ENCODE results near the gene SPRYD3.

SPRYD3 gene

GRCh38 chr12:53077030-53077429, 2.2 kb downstream of the SPRYD3 start:
- no peak for DNase-seq

GRCh38 chr12:53076461-53076860, 2.7 kb downstream of the SPRYD3 start:
- no peak for DNase-seq

- DNase-seq, result no peak
Observed at GRCh38 chr12:53074999-53075370, 4.2 kb downstream of the SPRYD3 start.

GRCh38 chr12:53074283-53074998, 4.7 kb downstream of the SPRYD3 start:
- no peak for DNase-seq

DNA sequence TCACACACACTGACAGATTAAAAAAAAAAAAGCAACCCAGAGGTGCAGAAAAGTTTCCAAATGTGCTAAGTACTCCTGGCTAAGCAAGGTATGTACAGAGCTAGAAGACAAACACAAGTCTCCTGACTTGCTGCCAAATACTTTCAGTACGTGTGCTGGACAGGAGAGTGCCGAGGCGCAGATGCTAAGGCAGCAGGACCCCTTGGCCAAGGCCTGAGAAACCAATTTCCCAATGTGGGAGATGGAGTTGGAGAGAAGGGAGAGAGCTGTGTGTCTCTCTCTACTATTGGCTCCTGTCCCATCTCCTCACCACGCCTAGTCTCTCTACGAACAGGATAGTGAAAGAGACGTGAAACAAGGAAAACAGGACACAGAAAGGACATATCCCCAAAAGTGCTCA, 5.3 kb downstream of the SPRYD3 start:
- DNase-seq, result no peak

DNA sequence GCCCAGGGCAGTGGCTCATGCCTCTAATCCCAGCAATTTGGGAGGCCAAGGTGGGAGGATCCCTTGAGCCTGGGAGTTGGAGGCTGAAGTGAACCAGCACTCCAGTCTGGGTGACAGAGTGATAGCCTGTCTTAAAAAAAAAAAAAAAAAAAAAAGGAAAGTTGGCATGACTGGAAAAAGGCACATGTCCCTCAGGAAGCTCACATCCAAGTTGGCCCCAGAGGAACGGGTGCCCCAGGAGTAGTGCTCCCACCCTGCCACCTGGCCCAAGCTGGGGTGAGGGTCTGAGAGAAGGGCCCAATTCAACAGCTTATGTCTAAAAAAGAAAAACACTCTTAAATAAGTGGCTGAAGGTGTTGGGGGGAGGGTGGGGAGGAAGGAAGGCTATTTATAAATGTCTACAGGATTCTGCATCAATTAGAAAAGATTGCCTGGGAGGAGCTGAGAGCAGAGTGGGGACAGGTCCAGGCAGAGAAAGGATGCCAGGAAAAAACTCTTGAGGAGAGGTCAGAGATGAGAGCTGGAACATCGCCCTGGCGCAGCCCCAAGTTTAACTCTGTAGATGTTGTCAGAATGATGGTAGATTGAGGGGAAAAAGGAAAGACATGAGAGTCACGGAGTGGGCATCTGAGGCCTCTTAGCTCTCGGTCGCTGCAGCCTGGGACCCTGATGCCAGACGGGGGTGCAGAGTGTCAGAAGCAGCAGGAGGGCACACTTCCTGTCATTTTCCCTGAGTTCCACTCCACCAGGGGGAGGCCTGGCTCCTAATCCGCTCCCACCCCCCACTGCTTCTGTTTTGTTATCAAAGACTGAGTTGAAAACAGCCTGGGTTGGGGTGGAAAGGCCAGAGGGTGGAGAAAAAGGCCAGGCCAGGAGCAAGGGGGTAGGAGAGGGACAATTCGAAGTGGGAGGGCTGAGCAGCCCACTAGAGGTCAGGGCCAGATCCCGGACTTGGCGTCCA, 7.3 kb downstream of the SPRYD3 start:
- no peak for DNase-seq

DNA sequence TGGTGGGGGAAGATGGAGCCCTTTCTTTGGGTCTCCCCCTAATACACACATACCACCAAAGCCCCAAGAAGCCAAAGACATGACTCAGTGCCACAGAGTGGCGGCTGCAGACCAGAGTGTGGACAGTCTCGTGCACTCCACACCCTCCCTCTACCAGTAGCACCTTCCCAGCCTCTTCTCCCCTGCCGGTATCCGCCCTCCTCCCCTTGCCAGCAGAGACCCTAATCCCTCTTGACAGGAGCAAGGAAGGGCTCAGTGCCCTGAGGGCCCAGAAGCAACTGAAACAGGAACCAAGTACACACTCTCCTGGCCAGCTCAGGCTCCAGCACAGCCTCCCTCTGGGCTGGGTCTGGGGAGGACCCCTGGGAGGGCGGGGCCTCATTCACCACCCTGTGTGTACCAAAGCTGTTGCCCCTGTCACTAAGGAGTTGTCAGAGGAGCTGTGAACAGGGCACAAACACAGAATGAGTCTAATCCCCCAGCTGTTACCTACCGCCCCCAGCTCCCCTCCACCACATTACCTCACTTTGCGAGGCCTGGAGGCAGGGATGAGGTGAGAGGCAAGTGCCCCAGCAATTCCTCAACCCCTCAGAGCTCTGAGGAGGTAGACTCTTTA, 8.2 kb downstream of the SPRYD3 start:
- no peak for DNase-seq

DNA sequence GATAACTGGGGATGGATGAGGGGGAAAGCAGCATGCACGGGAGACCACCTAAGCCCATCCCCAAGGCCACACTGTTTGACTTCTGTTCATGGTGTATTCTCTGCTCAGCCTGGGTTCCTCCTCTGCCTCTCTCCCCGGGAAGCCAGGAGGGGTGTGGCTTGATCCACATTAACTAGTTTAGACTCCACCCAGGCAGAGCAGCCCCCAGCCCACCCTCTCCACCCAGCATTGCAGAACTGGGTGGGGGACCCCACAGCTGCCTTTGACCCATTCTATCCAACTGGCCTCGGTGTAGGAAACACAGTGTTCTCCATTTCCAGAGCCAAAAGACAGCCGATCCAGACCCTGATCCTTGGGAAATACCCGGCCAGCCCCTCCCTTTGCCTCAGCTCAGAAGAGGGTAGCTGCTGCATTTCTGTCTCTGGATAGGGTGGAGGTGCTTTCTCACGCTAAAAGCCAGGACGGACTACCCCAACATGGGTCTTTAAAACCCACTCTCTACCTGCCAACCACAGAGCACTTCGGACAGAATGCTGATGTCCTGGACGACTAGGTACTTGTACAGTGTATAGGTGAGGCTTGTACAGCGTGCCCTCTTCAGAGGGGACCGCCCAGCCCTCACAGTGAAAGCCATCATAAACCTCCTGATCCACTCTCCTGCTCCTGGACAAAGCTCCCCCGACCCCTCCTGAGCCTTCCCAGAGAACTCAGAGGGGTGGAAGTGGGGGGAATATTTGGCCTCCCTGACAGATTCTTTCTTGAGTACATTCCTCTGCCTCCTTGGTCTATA, 9.4 kb downstream of the SPRYD3 start:
- no peak for DNase-seq

- DNase-seq, result no peak
Observed at GRCh38 chr12:53068811-53069585, 10.2 kb downstream of the SPRYD3 start.

- no peak for DNase-seq
Observed at GRCh38 chr12:53067993-53068770, 11.0 kb downstream of the SPRYD3 start.

DNA sequence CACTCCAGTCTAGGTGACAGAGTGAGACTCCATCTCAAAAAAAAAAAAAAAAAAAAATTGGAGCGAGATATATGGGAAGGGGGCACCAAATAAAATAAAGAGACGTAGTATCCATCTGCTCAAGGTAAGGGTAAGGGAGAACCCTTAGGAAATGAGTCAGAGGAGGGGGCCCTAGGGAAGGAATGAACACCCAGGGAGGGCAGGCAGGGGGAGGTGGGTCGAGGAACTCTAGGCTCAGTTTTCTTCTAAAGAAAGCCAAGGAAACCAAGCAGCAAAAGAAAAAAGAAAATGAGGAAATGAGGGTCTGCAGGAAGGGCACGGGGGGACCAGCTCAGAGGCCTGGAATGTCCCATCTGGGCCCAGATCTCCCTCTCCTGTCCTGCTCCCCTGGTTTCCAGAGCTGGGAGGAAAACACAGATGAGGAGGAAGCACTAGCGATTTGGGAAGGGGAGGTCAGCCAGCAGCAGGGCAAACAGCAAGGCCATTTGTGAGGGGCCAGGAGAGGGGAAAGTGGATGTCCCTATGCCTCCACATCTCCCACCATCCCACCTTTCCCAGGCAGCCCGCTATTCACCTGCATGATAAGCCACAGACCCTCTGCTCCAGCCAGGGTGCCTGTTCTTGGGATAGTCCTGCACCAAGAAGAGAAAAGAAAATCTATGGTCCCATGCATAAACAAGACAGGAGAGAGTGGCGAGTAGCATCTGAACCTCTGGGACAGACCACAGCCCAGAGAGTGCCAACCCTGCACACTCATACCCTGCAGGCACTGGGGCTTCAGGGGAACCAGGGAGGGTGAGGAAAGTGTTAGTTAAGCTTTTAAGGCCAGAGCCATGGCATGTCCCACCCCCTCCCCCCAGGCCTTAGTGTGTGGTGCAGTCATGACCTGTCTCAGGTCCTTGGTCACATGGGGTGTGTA, 11.9 kb downstream of the SPRYD3 start:
- DNase-seq, result no peak

DNA sequence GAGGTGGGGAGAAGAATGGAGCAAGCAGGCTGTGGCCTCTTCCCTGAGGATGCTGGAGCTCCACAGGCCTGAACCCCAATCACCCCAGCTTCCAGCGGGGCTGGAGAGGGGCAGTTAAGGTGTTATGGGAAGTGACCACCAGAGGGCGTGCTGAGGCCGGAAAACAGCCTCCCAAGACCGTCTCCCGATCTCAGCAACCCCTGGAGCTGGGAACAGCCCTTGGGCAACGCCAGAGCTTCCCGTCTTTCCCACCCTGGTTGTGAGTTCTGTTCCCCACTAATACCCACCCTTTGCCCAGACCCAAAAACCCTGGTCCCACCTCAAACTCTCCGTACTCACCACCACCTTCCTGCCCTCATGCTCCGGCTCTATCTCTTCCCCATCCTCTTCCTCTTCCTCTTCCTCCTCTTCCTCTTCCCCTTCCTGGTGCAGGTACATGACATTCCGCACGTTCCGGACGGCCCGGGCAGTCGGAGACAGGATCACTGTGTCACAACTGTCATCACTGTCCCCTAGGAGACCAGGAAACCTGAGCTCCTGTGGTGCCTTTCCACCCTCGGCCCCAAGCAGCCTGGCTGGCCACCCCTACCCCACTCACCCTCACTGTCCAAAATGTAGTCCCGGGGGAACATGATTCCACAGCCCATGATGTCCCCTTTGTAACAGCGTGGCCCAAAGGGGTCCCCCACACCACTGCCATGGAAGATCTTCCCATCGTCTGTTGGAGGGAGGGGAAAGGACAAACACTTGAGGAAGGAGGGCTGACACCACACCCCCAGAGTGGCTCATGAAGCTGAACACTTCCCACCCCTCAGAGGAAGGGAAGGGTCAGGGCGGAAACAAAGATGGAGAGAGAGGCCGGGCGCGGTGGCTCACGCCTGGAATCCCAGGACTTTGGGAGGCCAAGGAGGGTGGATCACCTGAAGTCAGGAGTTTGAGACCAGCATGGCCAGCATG, 12.9 kb downstream of the SPRYD3 start:
- DNase-seq, result peak; percentile 68

DNA sequence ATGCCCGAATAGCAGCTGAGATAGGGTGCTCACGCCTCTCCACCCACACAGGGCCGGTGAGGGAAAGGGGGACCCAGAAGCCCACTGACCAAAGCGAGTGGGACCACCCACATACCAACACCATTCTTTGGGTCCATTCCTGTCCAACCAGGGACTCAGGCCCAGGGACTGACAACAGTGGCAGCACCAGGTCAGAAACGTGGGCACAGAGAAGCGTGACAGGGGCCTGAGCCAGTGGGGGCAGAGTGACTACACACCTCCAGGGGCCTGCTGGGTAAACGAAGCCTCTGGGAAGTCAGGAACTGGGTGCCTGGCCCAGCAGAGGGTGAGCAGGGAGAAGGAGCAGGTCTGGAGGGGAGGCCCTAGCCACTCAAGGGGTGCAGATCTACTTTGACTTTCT, 13.7 kb downstream of the SPRYD3 start:
- no peak for DNase-seq

GRCh38 chr12:53064613-53065436, 14.4 kb downstream of the SPRYD3 start:
- no peak for DNase-seq

GRCh38 chr12:53063708-53064612, 15.2 kb downstream of the SPRYD3 start:
- no peak for DNase-seq

- DNase-seq, result no peak
Observed at GRCh38 chr12:53062977-53063707, 16.0 kb downstream of the SPRYD3 start.
